Effector memory CD8-positive, alpha-beta T cell (primary cell): ENCODE data around the gene ENOX2.
A peak's percentile ranks its signal among the peaks of the same experiment; 100 is the strongest.
"Not testable (repeated sequence)": the region's sequence is repeated elsewhere in the genome, so short reads cannot be mapped to it uniquely, and the experiment has no call there.

ENCODE experiments used
- ATAC-seq: fragments of 150-1000 bp; cut with Tn5 transposase; replicated peaks from 2 replicates; pipeline ENCODE4 v1.10.0; 2021; ENCODE audit warnings: mild to moderate bottlenecking, moderate library complexity
- DNase-seq, 3 experiments: peaks; one replicate each; pipeline ENCODE4 v3.0.0; 2021
- H3K27ac Mint-ChIP-seq, 2 donors: one replicate each; pipeline ENCODE4 v1.8.0; 2022; ENCODE audit warnings: mild to moderate bottlenecking in 2 of 2, mixed read lengths in 2 of 2, moderate library complexity in 2 of 2
- H3K27me3 Mint-ChIP-seq, 2 donors: one replicate each; pipeline ENCODE4 v1.8.0; 2022; ENCODE audit warnings: mixed read lengths in 2 of 2
- H3K36me3 Mint-ChIP-seq: one replicate; pipeline ENCODE4 v1.8.0; 2022; ENCODE audit warnings: mild to moderate bottlenecking, moderate library complexity, mixed read lengths; ENCODE audit not compliant: insufficient read depth
- H3K4me1 Mint-ChIP-seq, 2 donors: one replicate each; pipeline ENCODE4 v1.8.0; 2022; ENCODE audit warnings: low read depth in 2 of 2, mixed read lengths in 2 of 2
- H3K4me3 Mint-ChIP-seq, 2 donors: one replicate each; pipeline ENCODE4 v1.8.0; 2022; ENCODE audit warnings: mild to moderate bottlenecking in 2 of 2, mixed read lengths in 2 of 2, moderate library complexity in 2 of 2
- H3K9me3 Mint-ChIP-seq, 2 donors: one replicate each; pipeline ENCODE4 v1.8.0; 2022; ENCODE audit warnings: mixed read lengths in 2 of 2
- total RNA-seq, 9 experiments: gene quantifications; one replicate each; lab custom pipeline; 2026; lab: John Stamatoyannopoulos, UW

The ENOX2 gene, protein sequence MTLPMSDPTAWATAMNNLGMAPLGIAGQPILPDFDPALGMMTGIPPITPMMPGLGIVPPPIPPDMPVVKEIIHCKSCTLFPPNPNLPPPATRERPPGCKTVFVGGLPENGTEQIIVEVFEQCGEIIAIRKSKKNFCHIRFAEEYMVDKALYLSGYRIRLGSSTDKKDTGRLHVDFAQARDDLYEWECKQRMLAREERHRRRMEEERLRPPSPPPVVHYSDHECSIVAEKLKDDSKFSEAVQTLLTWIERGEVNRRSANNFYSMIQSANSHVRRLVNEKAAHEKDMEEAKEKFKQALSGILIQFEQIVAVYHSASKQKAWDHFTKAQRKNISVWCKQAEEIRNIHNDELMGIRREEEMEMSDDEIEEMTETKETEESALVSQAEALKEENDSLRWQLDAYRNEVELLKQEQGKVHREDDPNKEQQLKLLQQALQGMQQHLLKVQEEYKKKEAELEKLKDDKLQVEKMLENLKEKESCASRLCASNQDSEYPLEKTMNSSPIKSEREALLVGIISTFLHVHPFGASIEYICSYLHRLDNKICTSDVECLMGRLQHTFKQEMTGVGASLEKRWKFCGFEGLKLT
- total RNA-seq: 12.1 to 28.0 (median 23.8) reads per million in 9 experiments

DNA sequence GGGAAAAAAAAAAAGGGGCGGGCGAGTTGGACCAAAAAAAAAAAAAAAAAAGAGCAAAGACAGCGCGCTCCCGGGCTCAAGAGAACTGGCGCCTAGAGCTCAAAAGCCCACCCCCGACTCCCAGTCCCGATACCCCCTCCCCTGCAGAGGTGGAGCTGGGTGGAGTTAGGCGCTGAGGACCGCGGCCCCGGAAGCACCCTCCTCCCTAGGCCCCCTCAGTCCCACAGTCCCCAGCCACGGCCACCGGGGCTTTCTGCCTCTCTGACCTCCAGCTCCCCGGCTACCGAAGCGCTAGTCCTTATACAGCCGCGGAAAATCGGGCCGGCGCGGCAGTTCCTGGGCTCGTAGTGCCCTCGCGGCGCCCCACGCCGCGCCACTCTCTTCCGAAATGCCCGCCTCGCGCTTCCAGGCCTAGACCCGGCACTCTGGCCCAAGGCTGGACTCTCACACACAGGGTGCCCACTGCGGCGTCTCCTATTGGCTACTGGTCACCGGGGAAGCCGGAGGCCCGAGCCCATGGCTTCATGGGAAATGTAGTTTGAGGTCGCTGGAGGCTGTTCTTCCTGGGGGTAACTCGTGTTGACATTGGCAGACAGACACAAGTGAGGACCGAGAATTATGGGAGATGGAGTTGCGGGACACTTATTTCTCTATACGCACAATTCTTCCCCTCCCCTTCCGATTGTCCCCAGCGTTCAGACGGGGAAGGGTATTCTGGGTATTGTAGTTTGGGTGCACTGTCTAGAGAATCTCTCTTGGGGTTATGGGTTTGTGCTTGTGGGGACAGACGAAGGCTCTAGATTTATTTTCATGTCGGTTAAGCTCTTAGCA lies at the start of gene ENOX2:
Gene ENOX2, minus strand, starts transcription at position 427 of the 831 bp plus-strand sequence. CDS start 199,993 bp downstream, outside the sequence.
- H3K4me1 Mint-ChIP-seq: peaks cover 6 to 9% of the 10 kb centered on the region in 2 donors
- H3K27ac Mint-ChIP-seq: no peak within 1 kb of the TSS
- H3K9me3 Mint-ChIP-seq: no peaks in the 10 kb centered on the region
- ATAC-seq: peak; percentile 95
- DNase-seq: peak; percentile 72 to 73 (median 72)
- no peak within 1 kb of the TSS for H3K4me3 Mint-ChIP-seq
- H3K36me3 Mint-ChIP-seq: no peaks in the 10 kb centered on the region
- H3K27me3 Mint-ChIP-seq: no peaks in the 10 kb centered on the region

DNA sequence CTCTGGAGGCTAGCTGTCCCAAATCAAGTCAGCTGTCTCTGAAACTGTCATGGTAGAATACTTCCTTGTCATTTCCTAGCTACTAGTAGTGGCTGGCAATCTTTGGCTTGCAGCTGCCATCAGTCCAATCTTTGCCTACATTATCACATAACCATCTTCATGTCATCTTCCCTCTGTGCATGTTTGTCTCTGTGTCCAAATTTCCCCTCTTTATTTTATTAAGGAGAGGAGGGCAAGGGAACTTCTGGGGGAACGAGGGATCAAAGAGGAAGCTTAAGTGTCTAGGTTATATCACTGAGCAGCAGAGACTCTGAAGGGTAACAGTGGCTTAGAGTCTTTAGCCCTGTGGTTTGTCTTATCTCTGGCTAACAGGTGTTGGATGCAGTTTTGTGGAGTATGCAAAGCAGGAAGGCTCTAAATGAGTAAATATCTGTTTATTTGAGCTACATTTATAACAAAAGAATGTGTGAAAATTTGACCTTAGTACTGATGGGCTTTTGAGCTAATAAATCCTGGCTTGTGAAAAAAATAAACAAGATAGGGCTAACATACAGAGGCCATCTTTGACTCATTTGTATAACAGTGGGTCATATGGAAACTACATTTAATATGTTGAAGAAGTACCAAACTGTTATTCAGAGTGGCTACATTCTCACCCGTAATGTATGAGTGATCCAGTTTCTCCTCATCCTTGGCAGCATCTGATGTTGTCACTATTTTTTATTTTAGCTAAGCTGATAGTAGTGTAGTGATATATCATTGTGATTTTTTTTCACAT lies 49.4 kb upstream of the ENOX2 start:
- DNase-seq (no peak), ATAC-seq (no peak)
- H3K36me3 Mint-ChIP-seq: no peaks in the 10 kb centered on the region
- no peak overlapping the region for H3K4me3 Mint-ChIP-seq
- H3K4me1 Mint-ChIP-seq: no peaks in the 10 kb centered on the region
- peaks cover 0 to 18% of the 10 kb centered on the region in 2 donors for H3K27me3 Mint-ChIP-seq
- H3K9me3 Mint-ChIP-seq: no peaks in the 10 kb centered on the region
- no peak overlapping the region for H3K27ac Mint-ChIP-seq

DNA sequence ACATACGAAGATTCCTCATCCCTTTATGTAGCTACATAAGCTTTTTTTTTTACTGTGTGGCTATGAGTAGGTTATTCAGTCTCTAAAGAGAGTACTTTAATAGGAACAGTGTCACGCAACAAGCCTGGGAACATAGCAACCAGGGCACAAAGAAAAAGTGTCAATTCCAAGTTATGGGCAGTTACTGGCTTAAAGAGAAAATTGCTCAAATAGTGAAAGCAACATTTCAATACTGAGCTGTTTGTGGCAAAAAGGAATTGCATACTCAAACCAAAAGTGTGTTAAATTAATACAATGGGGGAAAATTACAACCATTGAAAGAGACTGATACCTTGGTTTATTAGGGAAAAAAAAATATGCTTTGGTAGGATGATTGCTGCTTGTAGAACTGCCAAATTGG lies 41.2 kb upstream of the ENOX2 start:
- Mint-ChIP-seq H3K4me3 (no peak overlapping the region), H3K4me1 (no peaks in the 10 kb centered on the region), H3K36me3 (no peaks in the 10 kb centered on the region), H3K27ac (no peak overlapping the region), H3K9me3 (no peaks in the 10 kb centered on the region), H3K27me3 (peaks cover 10 to 16% of the 10 kb centered on the region in 2 donors)
- DNase-seq (no peak), ATAC-seq (no peak)

DNA sequence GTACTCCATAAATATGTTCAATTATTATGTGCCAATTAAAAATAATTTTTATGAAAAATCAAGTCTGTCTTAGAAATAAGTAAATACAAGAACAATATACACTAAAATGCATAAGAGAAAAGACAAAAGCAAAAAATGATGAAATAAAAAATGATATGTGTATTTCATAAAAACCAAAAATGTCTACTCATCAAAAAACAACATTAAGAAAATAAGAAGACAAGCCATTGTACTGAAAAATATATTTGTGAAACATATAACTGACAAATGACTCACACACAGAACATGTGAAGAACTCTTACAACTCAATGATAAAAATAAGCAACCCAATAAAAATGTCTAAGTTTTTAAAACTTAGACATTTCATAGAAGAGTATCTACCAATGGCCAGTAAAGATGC lies 34.1 kb upstream of the ENOX2 start:
- no peaks in the 10 kb centered on the region for H3K36me3 Mint-ChIP-seq
- H3K4me1 Mint-ChIP-seq: no peaks in the 10 kb centered on the region
- ATAC-seq: no peak
- no peak for DNase-seq
- peaks cover 0 to 5% of the 10 kb centered on the region in 2 donors for H3K27me3 Mint-ChIP-seq
- no peak overlapping the region for H3K27ac Mint-ChIP-seq
- H3K4me3 Mint-ChIP-seq: no peak overlapping the region
- H3K9me3 Mint-ChIP-seq: no peaks in the 10 kb centered on the region

DNA sequence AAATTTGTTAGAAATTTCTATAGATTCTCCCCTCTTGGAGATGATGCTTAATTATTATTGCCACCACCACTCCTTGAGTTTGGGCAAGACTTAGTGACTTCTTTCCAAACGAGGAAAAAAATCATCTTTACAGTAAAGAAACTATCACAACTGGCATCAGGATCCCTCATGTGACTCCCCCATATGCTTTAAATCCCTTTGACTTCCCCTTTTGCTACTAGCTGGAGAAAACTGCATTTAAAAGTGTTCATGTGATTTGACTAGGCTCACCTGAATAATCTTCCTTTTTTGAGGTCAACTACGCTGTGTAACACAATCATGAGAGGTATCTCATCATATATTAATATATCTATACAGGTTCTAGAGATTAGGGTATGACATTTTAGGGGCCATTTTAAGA lies 30.3 kb upstream of the ENOX2 start:
- H3K36me3 Mint-ChIP-seq: no peaks in the 10 kb centered on the region
- no peaks in the 10 kb centered on the region for H3K4me1 Mint-ChIP-seq
- no peaks in the 10 kb centered on the region for H3K9me3 Mint-ChIP-seq
- peaks cover 0 to 2% of the 10 kb centered on the region in 2 donors for H3K27me3 Mint-ChIP-seq
- H3K27ac Mint-ChIP-seq: no peak overlapping the region
- DNase-seq: no peak
- no peak overlapping the region for H3K4me3 Mint-ChIP-seq
- ATAC-seq: no peak

DNA sequence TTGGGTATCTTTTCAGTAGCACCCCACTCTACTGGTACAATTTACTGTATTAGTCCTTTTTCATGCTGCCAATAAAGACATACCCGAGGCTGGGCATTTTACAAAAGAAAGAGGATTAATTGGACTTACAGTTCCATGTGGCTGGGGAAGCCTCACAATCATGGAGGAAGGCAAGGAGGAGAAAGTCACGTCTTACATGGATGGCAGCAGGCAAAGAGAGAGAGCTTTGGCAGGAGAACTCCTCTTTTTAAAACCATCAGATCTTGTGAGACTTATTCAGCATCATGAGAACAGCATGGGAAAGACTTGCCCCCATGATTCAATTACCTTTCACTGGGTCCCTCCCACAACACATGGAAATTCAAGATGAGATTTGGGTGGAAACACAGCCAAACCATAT lies 17.4 kb upstream of the ENOX2 start:
- not testable (repeated sequence) for H3K4me3 Mint-ChIP-seq, DNase-seq, H3K4me1 Mint-ChIP-seq, ATAC-seq, H3K36me3 Mint-ChIP-seq, H3K9me3 Mint-ChIP-seq, H3K27ac Mint-ChIP-seq, H3K27me3 Mint-ChIP-seq

DNA sequence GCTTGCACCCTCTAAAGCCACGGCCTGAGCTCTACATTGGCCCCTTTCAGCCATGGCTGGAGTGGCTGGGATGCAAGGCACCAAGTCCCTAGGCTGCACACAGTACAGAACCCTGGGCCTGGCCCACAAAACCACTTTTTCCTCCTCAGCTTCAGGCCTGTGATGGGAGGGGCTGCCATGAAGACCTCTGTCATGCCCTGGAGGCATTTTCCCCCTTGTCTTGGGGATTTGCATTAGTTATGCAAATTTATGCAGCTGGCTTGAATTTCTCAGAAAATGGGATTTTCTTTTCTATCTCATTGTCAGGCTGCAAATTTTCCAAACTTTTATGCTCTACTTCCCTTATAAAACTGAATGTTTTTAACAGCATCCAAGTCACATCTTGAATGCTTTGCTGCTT lies 16.7 kb upstream of the ENOX2 start:
- not testable (repeated sequence) for H3K36me3 Mint-ChIP-seq, H3K4me3 Mint-ChIP-seq, H3K9me3 Mint-ChIP-seq, ATAC-seq, H3K27ac Mint-ChIP-seq, DNase-seq, H3K4me1 Mint-ChIP-seq, H3K27me3 Mint-ChIP-seq

DNA sequence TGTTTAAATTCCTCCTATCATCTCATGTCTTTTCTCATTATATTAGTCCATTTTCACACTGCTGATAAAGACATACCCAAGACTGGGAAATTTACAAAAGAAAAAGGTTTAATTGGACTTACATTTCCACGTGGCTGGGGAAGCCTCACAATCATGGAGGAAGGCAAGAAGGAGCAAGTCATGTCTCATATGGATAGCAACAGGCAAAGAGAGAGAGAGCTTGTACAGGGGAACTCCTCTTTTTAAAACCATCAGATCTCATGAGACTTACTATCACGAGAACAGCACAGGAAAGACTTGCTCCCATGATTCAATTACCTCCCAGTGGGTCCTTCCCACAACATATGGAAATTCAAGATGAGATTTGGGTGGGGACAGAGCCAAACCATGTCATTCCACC lies 15.5 kb upstream of the ENOX2 start:
- not testable (repeated sequence) for ATAC-seq, H3K9me3 Mint-ChIP-seq, H3K4me1 Mint-ChIP-seq, H3K27ac Mint-ChIP-seq, H3K27me3 Mint-ChIP-seq, H3K36me3 Mint-ChIP-seq, H3K4me3 Mint-ChIP-seq, DNase-seq

DNA sequence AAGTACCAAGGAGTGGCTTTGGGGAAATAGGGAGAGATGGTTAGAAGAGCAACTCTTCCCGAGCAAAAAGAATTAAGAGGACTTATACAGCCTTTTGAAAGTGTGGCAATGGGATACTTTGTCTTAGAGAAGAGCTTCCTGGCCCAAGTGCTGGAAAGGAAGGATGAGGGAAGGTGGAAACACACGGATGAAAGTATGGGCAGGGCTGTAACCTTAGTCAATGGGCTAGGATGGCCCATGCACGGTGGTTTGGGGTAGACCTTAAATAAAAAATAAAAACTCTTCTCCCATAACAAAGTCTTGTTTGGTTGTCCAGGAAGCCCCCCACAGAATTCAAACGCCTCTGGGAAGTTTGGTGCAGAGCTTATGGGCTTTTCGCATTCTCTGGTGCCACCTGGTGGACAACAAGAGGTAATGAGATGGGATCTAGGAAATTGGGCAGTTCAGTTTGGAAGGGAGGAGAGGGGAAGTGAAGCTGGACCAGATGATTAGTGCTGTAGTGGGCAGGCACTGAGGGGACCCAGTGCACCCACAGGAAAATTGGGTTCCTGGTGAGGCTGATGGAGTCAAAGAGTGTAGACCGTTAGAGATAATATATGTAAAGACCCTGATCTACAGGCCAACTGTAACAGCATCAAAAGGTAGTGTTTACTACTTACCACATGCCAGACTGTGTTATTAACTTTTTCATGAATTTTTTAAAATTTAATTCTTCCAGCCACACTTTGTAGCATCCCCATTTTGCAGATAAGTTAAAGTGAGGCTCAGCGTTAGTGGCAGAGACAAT lies 13.8 kb upstream of the ENOX2 start:
- DNase-seq (peak; percentile 19 to 22 (median 22)), ATAC-seq (peak; percentile 50)
- Mint-ChIP-seq H3K9me3 (no peaks in the 10 kb centered on the region), H3K27me3 (no peaks in the 10 kb centered on the region), H3K4me3 (no peak overlapping the region), H3K4me1 (no peaks in the 10 kb centered on the region), H3K27ac (no peak overlapping the region), H3K36me3 (no peaks in the 10 kb centered on the region)

DNA sequence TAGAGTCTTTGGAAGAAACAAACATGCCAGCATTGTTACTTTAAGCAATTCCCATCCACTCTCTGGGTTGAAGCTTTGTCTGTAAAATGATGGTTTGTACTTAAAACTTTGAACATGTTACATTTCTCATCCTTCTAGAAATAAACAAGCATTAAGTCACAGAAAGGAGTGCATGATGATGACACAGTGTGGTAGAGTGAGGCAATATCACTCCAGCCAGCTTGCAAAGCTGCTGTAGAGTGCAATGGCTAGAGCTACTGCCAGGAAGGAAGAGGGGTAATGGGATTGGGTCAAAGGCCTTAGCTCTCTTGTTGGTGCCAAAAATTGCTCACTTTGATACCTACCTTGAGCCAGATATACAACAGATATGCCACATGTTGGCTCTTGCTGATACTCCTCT lies 12.3 kb upstream of the ENOX2 start:
- Mint-ChIP-seq H3K36me3 (no peaks in the 10 kb centered on the region), H3K9me3 (no peaks in the 10 kb centered on the region), H3K27ac (no peak overlapping the region), H3K4me1 (no peaks in the 10 kb centered on the region), H3K27me3 (no peaks in the 10 kb centered on the region), H3K4me3 (no peak overlapping the region)
- ATAC-seq: no peak
- DNase-seq: no peak

DNA sequence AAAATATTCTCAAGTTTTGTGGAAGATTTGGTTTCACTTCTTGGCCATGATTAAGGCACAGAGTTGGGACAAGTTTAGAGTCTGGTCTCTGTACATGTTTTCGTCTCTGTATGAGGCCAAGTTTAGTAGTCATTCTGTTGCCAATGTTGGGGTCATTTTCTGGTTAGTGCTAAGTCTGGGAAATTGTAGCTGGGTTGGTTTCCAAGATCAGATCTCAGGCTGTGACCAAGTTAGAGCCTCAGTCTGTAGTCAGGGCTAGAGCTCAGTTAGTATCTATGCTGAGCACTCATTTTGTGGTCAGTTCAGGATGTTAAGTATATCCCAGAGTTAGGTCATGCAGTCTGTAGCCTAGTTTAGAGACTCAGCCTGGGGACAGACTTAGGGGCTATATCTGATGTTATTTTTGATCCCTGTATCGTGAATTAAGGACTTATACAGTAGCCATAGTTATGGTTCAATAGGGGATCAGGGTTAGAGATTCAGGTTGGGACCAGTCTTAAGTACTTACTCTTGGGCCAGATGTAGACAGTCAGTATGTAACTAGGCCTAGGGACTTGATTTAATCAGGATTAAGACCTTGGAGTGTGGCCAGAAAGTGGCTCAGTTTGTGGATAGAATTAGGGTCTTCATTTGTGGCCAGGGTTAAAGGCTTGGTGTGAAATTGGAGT lies 6.6 kb upstream of the ENOX2 start:
- Mint-ChIP-seq H3K9me3 (no peaks in the 10 kb centered on the region), H3K4me3 (no peak overlapping the region), H3K4me1 (no peaks in the 10 kb centered on the region), H3K27ac (no peak overlapping the region), H3K36me3 (no peaks in the 10 kb centered on the region), H3K27me3 (no peaks in the 10 kb centered on the region)
- ATAC-seq: no peak
- DNase-seq: no peak

DNA sequence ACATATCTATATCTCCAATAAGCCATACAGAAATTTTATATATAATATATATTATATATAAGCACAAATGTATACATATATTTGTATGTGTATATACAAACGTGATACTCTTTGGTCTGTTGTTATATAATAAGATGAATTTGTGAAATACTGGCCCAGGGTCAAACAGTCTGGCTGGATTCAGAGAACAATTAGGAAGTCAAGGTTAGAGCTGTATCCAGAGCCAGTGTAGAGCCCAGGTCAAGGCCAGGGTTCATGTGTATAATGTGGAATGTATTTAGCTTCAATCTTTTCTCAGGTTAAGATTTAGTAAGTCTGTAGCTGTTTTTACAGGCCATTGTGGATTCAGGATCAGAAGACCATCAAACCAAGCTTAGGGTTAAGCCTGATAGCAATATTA lies 3.8 kb upstream of the ENOX2 start:
- H3K9me3 Mint-ChIP-seq: no peaks in the 10 kb centered on the region
- peaks cover 6 to 7% of the 10 kb centered on the region in 2 donors for H3K4me1 Mint-ChIP-seq
- ATAC-seq (no peak), DNase-seq (no peak)
- H3K27me3 Mint-ChIP-seq: no peaks in the 10 kb centered on the region
- no peak overlapping the region for H3K4me3 Mint-ChIP-seq
- H3K36me3 Mint-ChIP-seq: no peaks in the 10 kb centered on the region
- no peak overlapping the region for H3K27ac Mint-ChIP-seq
